Measurements from ENCODE around the gene GSG1.

DNA sequence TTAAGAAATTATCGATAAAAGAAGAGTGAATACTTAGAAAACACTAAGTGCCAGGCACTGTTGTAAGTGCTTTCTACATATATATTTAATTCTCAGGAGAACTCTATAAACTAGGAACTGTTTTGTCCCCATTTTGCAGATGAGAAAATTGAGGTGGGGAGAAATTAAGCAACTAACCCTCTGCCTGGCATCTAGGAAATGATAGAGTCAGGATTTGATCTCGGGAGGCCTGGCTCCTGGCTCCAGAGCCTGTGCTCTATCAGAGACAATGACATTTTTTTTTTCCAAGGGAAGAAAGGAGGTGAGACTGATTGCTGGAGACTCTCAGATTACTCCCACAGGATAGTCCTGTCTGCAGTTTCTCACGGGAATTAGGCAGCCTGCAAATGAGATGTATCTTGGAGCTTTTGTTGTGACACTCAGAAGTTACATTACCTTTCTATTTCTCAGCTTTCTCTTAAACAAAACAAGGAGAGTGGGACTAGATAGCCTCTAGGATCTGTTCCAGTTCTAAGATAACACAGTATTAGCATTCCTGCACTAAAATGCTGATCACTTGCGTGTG, 60.7 kb downstream of the GSG1 start:
- TF ChIP-seq, protein P1, sequence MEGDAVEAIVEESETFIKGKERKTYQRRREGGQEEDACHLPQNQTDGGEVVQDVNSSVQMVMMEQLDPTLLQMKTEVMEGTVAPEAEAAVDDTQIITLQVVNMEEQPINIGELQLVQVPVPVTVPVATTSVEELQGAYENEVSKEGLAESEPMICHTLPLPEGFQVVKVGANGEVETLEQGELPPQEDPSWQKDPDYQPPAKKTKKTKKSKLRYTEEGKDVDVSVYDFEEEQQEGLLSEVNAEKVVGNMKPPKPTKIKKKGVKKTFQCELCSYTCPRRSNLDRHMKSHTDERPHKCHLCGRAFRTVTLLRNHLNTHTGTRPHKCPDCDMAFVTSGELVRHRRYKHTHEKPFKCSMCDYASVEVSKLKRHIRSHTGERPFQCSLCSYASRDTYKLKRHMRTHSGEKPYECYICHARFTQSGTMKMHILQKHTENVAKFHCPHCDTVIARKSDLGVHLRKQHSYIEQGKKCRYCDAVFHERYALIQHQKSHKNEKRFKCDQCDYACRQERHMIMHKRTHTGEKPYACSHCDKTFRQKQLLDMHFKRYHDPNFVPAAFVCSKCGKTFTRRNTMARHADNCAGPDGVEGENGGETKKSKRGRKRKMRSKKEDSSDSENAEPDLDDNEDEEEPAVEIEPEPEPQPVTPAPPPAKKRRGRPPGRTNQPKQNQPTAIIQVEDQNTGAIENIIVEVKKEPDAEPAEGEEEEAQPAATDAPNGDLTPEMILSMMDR (IDR thresholded peaks at IDR 0.05) = no peak
- no peak for TF ChIP-seq POLR2AphosphoS5 (IDR thresholded peaks at IDR 0.05)
- no peak for TF ChIP-seq POLR2A (IDR thresholded peaks at IDR 0.05)

Data from sigmoid colon (tissue), 4 donors.